ENCODE results near the gene SPTBN1. TPM values are rescaled to one million over a fixed set of nuclear protein-coding genes. Genes with fewer than 3 reads are reported as not detected.
A peak's percentile ranks its signal among the peaks of the same experiment; 100 is the strongest.

Gene SPTBN1
- total RNA-seq, 1 donor from 2014 or later: 554 TPM

DNA sequence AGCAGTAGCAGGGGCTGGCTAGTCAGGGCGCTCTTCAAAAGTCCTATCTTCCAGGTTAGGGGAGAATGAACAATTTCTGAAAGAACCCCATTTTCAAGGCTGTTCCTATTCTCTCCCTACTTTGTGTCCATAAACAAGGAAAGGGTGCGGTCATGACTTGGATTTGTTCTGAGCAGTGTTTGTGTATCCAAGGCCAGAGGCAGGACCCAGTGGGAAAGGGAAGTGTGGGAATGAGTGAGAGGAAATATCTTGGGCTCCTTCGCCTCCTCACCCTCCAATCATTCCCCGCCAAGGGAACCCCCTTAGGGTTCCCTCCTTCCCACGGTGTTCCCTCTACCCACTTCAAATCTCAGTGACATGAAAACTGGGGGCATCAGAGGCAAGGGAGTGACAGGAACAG is 25.5 kb upstream of the SPTBN1 start:
- intact Hi-C loops (cut with DNase I): no loop called here
- DNase-seq (ENCODE audit: low spot score): no peak

DNA sequence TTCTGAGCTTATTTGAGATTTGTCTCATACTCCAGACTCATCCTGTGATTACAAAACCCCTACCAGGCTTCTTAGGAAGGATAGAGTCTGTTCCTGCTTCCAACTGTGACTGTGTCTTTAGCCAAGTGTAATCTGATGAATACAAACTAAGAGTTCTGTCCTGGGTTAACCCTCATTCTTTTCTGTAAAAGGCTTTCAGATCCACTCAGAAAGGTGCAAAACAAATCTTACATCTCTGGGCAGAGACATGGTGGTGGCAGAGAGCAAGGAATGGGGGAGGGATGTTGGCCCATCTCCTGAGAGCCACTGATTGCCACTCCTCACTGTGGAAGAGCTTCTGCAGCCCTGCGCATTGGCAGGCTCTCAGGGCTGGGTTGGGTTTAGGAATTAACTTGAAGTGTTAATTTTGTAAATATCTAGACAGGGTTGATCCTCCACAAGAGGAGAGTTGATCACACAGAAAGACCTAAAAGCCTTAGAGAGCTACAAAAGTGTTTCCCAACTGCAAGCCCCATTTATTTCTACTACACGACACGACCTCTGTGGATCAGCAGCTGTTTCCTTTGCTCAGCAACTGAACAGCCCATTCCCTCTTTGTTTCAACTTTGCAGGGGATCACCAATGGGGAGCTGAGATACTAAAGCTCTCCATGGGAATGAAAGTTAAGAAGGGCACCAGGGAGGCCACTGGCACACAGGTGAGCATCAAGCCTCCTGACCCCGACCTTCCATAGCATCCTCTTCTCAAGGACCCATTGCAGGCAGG is 23.7 kb upstream of the SPTBN1 start:
- intact Hi-C loops (cut with DNase I): no loop called here
- no peak for DNase-seq (ENCODE audit: low spot score)

DNA sequence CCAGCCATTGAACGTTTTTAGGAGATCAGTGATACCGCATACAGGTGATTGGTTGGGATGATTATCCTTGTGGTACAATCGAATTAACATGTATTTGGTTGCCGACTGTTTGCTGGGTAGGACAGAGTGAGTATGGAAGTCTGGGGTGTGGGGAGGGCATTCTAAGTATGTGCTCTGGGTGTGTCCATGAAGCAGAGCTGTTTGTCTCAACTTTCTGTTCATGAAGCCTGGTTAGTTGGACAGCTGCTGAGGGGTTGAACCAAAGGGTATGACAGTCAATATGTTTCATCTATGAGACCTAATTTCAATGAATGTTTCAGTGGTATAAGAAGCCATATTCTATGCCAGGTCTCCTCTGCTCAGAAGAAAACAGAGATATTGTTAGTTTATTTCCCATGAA is 21.9 kb upstream of the SPTBN1 start:
- intact Hi-C loops (cut with DNase I): no loop called here
- DNase-seq (ENCODE audit: low spot score): no peak

DNA sequence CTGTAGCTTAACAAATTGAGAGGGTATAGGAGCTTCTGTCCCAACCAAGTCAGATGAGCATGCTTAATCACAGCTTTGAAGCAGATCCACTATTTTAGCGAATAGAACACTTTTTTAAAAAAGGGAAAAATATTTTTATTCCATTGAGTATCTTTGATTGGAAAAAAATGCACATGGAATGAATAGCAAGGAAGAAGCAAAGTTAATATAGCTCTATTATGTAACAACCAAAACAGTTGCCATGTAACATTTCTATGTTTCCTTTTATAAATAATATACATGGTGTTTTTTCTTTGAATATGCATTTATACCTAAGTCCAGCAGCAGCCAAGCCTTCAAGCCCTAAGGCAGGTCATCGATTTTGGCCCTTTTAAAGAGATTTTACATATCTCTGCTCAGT is 21.4 kb upstream of the SPTBN1 start:
- intact Hi-C loops (cut with DNase I): no loop called here

DNA sequence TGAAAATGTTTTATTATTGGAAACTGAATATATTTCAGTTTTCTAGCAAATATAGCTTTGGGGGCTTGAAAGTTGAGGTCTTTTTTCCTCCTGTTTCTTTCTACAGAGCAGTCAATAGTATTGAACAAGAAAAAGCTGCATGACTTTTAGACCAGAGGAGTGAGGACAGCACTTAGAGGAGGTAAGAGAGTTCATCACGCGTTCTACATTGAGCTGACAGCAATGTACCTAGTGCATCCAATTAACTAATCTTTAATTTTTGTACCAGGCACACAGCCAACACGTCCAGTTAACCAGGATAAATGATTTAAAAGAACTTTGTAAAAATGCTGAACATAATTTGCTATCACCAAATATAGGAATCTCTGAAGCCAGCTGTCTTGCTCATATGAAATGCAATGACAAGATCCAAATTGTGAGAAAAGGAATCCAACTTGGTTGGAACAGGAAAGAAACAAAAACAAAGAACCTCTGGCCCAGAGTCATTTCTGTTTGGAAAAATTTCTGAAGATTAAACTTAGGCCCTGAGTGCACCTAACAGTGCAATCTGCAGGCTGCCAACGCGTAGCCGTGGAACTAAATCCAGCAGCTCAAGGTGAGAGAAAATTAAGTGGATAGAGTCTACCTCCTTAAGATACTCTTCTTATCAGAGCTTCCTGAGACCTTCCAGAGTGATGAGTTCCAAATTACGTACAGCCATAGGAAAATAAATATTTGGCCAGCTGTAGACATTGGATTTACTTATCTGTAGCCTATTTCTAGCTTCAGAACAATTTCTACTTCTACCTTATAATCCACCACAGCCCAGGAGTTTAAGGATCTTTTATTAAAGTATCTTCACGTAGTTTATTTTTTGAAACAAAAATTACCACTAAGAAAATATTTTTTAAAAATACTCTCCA is 20.6 kb upstream of the SPTBN1 start:
- DNase-seq (ENCODE audit: low spot score): no peak
- intact Hi-C loops (cut with DNase I): no loop called here

More for the DNA sequence above, 21.4 kb upstream of the SPTBN1 start:
- DNase-seq (ENCODE audit: low spot score): no peak

DNA sequence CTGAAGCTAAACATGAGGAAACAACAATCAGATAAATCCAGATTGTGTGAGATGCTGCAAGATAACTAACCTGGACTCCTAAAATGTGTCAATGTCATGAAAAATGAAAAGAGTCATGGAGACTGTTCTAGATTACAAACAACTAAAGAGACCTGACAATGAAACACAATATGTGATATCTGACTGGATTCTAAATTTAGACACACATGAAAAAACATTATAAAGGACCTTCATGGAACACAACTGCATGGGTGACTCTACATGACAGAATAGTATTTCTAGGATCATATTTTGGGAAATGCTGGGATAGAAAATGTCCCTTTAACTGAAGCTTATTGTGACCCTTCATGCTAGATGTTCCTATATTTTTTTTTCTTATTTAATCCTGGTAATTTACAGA is 18.5 kb upstream of the SPTBN1 start:
- DNase-seq (ENCODE audit: low spot score): no peak
- intact Hi-C loops (cut with DNase I): no loop called here

DNA sequence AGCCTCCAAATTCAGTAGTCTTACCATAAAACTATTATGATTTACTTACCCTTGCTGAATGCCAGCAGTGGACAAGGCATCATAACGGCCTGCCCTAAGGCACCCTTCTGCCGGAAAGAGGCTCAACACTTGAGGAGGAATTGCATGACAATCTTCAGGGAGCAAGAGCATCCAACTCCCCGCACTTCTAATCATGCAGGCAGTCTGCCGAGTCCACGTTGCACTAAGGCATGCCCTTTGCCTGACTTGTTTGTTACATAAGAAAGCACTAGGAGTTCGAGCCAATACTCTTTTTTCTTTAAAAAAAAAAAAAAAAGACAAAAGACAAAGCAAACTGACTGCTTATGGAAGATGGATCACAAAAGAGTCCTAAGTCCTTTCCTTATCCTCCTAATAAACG is 17.9 kb upstream of the SPTBN1 start:
- no peak for DNase-seq (ENCODE audit: low spot score)
- intact Hi-C loops (cut with DNase I): no loop called here

DNA sequence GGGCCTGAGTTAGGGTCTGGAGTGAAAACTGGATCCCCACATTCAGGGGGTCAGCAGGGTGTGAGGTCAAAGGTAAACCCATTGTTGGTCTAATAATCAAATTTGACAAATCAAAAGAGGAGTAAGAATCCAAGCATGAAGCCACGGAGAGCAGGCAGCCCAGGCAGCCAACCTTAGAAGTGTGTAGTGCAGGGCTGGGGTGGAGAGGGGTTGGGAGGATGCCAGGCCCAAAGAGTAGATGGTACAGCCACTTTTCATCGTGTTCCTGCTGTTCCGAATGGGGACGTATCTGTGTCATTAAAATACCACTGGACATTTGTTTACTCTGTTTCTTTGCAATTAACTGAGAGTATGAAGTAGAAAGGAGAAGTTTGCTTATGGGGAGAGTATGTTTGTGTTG is 16.5 kb upstream of the SPTBN1 start:
- DNase-seq (ENCODE audit: low spot score): no peak
- intact Hi-C loops (cut with DNase I): no loop called here

DNA sequence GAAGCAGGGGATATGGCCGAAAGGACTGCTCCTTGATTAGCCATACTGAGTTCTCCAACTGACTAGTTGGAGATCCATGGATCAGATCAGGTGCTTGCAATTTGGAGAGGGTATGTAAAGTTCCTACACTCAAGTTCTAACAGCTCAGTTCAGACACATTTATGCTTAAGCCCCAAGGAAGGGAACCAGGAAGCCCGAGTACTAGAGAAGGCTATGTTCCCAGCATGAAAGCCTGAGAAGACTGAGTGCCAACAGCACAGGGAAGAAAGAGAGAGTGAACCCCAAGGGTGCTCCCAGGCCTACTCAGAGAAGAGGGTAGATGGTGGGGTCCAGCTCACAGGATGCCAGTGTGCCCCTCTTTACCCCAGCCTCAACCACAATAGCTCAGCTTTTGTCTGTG is 16.1 kb upstream of the SPTBN1 start:
- intact Hi-C loops (cut with DNase I): no loop called here
- DNase-seq (ENCODE audit: low spot score): no peak

DNA sequence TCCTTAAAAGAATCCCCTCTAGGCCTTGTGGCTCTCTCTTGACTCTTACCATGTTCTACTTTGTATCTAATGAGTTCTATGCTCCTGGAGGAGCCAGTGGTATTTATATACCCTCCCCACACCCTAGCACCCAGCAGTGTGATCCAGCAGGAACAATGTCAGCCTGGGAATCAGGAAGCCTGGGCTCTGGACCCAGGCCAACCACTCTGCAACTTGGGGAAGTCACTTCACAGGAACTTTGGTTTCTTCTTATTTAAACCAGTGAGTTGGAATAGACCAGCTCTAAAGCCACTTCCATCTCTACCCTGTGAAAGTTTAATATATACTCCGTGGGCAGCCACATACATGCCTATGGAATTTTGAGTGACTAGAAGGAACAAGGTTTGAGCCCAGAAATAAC is 11.6 kb upstream of the SPTBN1 start:
- DNase-seq (ENCODE audit: low spot score): no peak
- intact Hi-C loops (cut with DNase I): no loop called here

DNA sequence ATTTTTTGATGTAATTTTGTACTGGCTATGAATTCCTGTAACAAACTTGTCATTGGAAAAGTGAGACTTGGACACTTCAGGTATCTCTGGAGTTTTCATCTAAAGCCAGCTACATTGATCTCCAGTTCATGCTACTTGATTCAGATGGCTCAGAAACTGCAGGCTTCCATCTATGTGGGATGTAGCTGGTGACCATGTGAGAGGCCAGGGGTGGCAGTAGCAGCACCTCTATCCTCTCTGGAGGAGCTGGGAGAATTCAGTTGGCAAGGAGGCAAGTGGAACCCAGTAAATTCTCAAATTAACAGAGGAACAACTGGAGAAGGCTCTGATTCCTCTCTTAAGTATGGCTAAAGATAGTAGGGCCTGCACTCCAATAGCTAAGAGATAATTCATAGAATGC is 10.0 kb upstream of the SPTBN1 start:
- no peak for DNase-seq (ENCODE audit: low spot score)
- intact Hi-C loops (cut with DNase I): no loop called here

DNA sequence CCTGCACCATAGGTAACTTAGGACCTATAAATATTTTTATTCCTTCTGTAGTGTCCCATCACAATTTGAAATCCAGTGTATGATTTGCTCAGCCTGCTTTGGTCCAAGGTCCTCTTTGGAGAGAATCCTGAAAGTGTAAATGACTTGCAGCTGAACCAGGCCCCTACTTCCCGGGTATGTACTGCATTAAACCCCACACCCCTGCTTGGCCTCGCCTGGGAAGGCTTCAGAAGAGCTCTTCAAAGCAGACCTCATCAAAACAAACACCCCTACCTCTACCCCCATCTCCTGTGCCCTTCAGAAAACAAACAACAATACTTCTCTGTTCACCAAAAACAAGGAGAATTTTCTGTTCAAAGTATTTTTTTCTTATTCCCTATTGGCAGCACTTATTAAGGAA is 9.5 kb upstream of the SPTBN1 start:
- intact Hi-C loops (cut with DNase I): no loop called here
- no peak for DNase-seq (ENCODE audit: low spot score)

DNA sequence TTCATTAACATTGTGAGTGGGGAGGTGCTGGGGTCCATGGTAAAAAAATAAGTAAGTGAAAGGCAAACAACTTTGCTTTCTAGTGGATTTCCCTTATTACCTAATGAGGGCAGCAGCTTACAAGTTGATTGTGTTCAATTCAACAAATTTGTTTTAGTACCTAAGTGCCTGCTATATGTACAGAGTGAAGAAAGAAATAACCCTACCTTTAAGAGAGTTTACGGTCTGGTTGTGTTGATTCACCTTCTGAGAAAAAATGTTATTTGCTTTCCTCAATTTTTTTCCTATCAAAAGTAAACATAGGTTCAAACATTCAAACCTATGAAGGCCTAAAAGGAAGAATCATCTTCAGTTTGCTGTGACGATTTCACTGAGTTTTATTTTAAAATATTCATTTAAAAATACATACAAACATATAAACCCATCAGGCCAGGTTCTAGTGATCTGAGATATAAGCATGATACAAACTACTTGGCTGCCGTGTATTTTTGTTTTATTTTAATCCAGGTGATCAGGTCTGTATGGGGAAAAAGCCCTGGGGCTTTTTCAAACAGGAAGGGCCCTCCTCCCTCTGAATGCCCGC is 1.5 kb upstream of the SPTBN1 start:
- intact Hi-C loops (cut with DNase I): loop anchor here (5.0 kb wide), 4 partner anchors 37 to 247 kb away; no protein-coding TSS in a partner anchor
- DNase-seq (ENCODE audit: low spot score): no peak

DNA sequence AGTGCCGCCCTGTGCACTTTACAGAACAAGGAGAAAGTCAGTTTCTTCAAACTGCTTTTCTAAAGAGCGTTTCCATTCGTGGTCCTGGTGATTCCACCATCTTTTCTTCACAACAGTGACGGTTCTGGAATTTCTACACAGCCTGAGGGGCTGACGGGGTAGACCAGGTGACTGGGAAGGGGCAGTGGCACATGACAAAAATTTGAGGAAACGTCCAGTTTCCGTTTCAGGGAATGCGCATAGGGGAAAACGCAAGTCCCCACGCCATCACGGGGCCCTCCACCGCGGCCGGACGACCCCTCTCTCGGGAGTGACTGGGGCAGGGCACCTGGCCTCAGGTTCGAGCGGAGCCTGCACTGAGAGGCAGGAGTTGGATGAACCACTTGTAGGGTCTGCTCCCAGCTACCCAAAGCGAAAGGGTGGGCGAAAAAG is 980 bp upstream of the SPTBN1 start:
- no peak for DNase-seq (ENCODE audit: low spot score)
- intact Hi-C loops (cut with DNase I): loop anchor here (5.0 kb wide), 4 partner anchors 38 to 248 kb away; no protein-coding TSS in a partner anchor

DNA sequence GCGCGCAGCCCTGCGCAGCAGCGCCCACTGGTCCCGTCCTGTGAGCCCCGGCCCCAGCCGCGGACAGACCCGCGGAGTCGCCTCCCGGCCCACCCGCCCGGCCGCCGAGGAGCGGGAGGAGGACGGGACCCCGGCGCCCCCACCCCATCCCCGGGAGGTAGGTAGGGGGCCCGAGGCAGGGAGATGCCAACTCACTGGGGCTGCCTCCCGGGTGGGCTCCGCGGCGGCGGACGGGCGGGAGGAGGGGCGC is 160 bp downstream of the SPTBN1 start:
- intact Hi-C loops (cut with DNase I): loop anchor here (2.0 to 5.0 kb wide), 7 partner anchors 15 to 341 kb away; partner anchors contain the start of gene ACYP2
- DNase-seq (ENCODE audit: low spot score): no peak

DNA sequence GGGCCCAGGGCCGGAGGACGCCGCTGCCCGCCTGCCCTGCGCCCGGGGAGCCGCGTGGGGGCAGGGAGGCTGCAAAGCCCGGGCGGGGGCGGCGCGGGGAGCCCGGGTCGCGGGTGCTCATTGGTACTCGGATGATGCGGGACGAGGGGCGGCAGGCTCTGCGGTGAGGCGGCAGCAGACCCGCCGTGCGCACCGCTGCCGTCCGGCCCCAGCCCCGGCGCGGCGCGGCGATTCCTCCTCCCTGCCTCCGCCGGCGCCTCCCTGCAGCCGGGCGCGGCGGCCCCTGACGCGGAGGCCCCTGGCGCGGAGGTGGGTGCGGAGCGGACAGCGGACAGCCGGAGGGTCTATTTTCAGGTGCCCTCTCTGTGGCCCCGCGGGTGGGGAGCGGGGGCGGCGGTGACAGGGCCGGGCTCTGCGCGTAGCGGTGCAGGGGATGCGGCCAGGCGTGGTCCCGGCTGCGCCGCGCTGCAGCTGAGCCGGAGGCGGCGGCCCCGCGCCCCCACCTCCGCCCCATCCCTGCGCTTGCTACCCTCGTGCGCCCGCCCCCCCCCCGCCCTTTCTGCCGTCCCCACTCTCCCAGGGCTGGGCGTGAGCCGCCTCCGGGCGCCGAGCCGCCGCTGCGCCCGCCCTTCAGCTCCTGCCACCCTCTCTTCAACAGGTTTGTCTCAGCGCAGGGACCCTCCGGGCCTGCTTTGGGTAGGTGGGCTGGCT is 640 bp downstream of the SPTBN1 start:
- intact Hi-C loops (cut with DNase I): loop anchor here (2.0 to 5.0 kb wide), 7 partner anchors 14 to 342 kb away; partner anchors contain the start of gene ACYP2
- DNase-seq (ENCODE audit: low spot score): peak; percentile 77

DNA sequence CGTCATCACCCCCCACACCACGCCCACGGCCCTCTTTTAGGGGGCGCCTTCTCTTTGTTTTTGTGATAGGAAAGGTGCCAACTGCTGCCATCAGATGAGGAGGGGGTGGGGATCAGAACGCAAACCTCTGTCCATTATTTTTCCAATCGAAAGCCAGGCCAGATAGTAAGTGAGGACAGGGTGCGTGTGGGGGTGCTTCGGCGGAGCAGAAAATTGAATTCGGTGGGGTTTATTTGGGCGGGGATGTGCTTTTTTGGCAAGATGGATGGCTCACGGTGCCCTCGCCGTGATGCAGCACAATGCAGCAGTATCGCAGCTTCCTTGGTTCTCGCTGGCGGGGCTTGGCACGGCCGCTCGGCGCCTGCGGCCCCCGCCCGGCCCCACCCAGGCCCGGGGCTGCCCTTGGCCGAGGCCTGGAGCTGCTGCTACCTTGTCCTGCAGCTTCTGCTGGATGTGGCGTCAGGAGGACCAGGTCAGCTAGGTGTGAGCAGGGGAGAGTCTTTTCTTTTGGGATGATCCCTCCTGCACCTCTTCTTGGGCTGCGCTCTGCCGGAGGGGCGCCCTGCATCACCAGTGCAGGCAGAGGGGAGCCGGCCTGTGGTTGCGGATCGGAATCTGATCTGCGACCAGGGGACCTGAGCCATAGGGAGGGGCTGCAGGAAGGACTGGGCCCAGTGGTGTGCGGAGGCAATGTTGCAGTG is 1.3 kb downstream of the SPTBN1 start:
- DNase-seq (ENCODE audit: low spot score): peak; percentile 79
- intact Hi-C loops (cut with DNase I): loop anchor here (2.0 to 5.0 kb wide), 8 partner anchors 13 to 343 kb away; partner anchors contain the start of gene ACYP2

DNA sequence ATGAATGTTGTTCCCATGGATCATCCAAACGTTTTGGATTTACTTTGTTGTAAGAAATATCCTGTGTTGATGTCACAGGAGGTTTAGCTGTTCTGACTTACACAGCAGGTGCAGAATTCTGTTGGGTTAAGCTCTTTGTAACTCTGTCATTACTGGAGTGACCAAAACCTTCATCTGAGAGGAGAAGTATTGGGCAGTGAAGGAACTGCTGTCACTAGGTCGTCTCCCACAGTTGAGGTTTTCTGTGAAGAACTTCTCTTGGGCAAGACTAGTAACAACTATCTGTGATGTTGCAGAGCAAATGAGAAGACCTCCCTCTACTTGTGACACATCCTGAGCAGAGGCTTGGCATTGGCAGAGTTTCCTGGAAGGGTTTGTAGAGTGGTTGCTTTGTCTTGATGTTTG is 2.9 kb downstream of the SPTBN1 start:
- intact Hi-C loops (cut with DNase I): loop anchor here (2.0 to 5.0 kb wide), 5 partner anchors 42 to 252 kb away; no protein-coding TSS in a partner anchor
- DNase-seq (ENCODE audit: low spot score): no peak

DNA sequence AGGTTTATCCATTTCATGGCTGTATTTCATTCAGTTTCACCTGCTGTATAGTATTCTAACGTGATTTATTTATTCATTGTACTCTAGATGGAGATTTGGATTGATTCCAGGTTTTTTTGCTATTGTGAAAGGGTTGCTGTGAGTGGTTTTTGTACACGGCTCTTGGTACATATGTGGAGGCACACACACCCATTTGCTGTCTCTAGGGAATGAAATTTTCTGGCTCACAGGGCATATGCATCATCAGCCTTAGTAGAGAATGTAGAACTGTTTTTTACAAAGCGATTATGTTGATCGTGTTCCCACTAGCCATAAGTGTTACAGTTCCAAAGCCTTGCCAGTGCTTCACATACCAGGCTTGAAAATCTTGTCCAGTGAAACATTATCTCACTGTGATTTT is 5.1 kb downstream of the SPTBN1 start:
- DNase-seq (ENCODE audit: low spot score): no peak
- intact Hi-C loops (cut with DNase I): no loop called here
